Cardiac septum (tissue), 1 donor: ENCODE results near the gene GPR84. TPM values are rescaled to one million over a fixed set of nuclear protein-coding genes. Genes with fewer than 3 reads are reported as not detected.
A peak's percentile ranks its signal among the peaks of the same experiment; 100 is the strongest.

Experiments used
- DNase-seq: peaks from one replicate; pipeline ENCODE4 v3.0.0-alpha.2; 2020; ENCODE audit warnings: low spot score
- intact Hi-C: fragments of 100-400 bp; cut with DNase I; formaldehyde crosslinking; loops from one replicate; pipeline ENCODE4 v1.14.0; 2022
- long read RNA-seq: library from polyadenylated mRNA; unstranded; transcript quantifications from one replicate; pipeline ENCODE4 v2.0.0, GENCODE V29; 2021
- total RNA-seq: library from RNA; stranded (reverse); fragmentation: NEBNext Ultra II Directional; extraction: Animal tissue kit (Norgen Biotek cat#: 25700); gene quantifications from one replicate; pipeline ENCODE4 v1.2.1, GENCODE V29; 2021
- donor health status: DM: no; HTN: no; CAD: no.

Gene GPR84
- 0.22 TPM for total RNA-seq
- long read RNA-seq = 0 reads

DNA sequence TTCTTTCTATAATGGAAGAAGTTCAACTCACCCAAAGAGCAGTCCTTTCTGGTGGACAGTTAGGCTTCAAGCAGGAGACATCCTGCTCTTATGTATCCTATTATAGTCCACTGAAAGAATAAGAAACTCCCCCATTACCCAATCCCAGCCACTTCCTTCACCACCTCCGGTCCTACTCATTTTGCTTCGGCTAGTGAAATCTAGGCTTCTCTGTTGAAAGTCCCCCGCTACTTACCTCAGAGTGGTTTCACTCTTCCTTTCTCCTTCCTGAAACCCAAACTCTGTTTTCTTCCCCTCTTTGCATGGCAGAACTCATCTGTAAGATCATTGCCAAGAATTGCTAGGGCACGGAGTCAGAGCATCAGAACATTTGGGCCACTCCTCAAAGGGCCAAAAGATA is at the start of gene GPR84:
Gene GPR84, minus strand, starts transcription at position 74 of the 400 bp plus-strand sequence. CDS start 635 bp downstream, outside the sequence.
- intact Hi-C loops = loop anchor here (5.0 kb wide), 2 partner anchors 82 to 147 kb away; partner anchors contain the start of genes CBX5 and HNRNPA1

GRCh38 chr12:54413284-54414190 is 49.3 kb upstream of the GPR84 start:
- DNase-seq = peak; percentile 86
- intact Hi-C loops = no loop called here

More for the DNA sequence above, at the start of gene GPR84:
- no peak for DNase-seq

DNA sequence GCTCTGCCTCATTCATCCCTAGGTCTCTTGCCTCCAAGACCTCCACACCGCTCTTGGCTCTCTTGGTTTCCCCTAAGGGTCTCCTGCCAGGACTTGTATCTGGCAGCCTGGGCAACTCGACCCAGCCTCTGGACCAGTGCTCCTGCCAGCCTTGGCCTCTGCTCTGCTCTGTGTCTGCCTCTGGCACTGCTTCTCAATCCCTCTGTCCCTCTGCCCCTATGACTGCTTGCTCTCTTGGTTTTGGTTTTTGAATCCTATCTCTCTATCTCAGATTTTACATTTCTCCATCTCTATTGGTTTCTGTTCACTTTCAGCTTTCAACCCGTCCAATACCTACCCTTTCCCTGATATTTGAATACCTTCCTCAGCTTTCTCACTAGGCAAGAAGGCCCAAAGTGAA is 48.5 kb upstream of the GPR84 start:
- intact Hi-C loops = no loop called here
- DNase-seq = no peak

DNA sequence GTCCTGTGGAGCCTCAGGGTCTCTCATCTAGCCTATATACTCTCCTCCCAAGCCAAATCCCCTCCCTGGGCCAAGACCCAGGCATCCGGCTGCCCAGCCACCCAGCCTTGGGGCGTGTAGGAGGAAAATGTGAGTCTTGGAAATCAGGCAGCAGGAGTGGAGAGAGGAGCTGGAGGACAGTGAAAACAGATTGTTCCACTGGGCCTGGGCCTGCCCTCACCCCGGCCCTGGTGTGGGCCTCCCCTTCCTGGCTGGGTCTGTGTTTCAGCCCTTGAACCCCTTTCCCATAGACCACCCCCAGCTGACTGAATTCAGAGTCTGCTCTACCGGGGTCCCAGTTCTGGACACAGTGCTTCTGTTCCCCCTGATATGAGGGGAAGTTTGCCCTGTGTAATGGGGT is 48.1 kb upstream of the GPR84 start:
- intact Hi-C loops = no loop called here
- no peak for DNase-seq

- DNase-seq = peak; percentile 88
- intact Hi-C loops = no loop called here
Measured at GRCh38 chr12:54411391-54412241, 47.3 kb upstream of the GPR84 start.

GRCh38 chr12:54409267-54409666 is 45.0 kb upstream of the GPR84 start:
- intact Hi-C loops = no loop called here
- DNase-seq = no peak

DNA sequence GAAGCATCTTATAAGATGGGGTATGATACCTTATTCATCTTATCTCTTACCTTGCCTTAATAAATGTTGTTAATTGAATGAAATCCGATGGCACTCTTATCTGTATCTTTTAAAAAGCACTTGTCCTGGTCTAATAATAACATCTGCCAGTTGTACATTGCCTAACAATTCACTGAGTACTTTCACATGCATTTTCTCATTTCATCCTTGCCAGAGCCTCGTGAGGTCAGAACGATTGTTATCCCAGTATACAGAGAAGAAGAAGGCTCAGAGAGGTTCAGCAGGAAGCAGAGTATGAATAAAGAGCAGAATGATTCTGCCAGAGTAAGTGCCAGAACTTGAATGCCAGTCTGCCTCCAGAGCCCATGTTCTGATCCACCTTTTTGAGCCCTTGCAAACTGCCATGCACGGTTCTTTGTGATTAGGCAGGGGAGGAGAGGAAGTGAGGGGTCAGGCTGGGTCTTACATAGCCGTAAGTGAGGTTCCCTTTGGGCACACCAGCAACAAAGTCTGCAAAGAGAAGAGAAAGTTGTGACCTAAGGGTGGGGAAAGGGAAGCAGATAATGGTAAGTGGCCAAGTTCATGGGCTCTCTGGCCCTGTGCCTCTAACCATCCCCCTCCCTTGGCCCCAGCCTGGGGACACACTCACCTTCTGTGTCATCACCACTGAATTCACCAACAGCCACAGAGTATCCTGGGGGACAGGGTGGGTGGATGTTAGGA is 43.1 kb upstream of the GPR84 start:
- no peak for DNase-seq
- intact Hi-C loops = no loop called here

DNA sequence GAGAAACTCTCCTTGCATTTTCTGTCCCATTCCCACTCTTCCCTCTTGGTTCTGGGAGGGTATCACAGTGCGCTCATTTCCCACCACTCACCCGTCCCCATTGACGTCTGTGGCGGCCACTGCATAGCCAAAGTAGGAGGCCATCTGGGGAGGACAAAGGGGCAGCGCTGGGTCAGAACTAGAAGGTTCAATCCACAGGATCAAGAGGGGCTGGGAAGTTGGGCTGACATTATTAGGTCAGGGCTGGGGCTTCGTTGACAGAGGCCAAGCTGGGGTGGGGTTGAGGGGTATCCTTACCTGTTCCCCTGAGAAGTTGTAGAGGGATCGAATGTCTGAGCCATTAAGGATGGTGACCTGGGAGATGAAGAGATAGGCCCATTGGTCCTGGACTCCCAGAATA is 41.3 kb upstream of the GPR84 start:
- intact Hi-C loops = no loop called here
- no peak for DNase-seq

DNA sequence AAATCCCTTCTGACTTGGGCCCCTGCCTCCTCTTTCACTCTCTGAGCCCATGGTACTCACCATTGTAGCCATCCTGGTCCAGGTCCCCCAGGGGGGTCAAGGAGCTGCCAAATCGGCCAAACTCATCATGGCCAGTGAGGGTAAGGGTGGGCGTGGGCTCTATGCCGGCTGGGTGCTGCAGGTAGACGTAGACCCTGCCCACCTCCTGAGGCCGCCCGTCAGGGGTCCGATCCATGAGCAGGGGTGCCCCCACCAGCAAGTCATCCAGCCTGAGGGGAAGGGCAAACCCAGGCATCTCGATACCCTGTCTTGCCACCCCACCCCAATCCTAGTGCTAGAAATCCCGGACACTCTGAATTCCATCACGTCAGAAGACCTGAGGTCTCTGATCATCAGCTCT is 40.8 kb upstream of the GPR84 start:
- no peak for DNase-seq
- intact Hi-C loops = no loop called here

DNA sequence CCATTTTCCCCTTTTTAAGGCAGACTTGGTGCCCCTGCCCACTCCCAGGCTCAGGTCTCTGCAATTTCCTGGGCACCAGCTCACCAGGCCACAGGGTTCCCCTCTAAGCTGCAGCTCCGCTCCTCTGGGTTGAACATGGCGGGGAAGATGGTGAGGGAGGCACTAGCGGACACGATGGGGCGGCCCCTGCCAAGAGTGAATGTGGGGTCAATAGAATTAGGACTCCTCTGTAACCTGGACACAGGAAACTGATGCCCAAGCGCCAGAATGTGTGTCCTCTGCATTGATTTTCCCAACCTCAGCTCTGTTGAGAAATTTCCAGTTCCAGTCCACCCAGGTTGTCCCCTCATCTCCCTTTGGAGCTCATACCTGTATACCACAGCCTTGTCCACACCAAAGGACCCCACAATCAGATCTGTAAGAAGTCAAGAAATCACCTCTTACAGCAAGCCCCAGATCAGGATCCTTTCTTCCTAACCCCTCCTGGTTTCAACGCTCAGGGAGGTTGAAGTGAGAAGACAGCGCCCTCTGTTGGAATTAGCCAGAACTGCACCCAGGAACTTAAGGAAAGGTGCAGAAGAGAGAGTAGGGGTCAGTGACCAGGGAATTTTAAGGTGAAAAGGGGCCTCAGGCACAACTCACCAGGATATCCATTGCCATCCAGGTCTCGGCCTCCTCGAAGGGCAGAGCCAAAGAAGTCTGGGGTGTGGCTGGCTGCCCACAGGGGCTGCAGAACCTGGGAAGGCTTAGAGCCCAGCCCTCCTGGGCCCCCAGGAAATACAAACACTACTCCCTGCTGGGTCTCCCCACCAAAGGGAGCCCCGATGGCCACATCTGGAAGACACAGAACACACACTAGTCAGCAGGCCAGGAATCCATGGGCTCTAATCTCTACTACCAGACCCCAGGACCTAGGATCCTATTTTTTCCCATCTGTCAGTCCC is 40.0 kb upstream of the GPR84 start:
- intact Hi-C loops = no loop called here
- DNase-seq = no peak

- intact Hi-C loops = no loop called here
- DNase-seq = no peak
Measured at GRCh38 chr12:54401119-54401518, 36.8 kb upstream of the GPR84 start.

DNA sequence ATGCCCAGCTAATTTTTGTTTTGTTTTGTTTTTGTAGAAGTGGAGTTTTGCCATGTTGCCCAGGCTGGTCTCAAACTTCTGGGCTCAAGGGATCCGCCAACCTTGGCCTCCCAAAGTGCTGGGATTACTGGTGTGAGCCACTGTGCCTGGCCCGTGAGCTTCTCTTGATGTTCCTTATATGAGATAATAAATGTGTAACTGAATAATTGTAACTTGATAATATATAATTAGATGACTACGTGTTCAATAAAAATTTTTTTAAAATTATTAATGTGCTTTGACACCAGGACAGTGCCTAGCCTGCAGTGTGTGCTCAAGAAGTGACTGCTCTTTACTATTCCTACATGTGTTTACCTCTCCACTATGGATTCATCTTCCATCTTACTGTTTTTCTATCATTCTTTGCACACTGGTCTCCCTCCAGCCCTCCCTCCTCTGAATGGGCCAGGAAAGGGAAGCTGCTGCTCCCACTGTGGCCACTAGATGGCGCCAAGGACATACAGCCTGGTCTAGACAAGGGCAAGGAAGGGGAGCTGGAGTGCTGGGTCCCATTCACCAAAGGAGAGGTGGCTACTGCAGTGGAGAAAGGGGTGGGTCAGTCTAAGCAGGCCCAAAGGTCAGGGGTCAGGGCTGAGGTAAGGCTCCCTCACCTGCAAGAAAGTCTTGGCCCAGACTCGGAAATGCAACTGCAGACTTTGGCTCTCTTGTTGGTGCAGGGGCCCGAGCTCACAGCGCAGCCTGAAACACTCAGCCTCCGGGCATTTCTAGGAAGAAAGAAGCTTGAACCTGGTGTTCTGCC is 34.9 kb upstream of the GPR84 start:
- intact Hi-C loops = loop anchor here (1.0 kb wide), 1 partner anchor 40 kb away; no protein-coding TSS in a partner anchor
- DNase-seq = peak; percentile 91

DNA sequence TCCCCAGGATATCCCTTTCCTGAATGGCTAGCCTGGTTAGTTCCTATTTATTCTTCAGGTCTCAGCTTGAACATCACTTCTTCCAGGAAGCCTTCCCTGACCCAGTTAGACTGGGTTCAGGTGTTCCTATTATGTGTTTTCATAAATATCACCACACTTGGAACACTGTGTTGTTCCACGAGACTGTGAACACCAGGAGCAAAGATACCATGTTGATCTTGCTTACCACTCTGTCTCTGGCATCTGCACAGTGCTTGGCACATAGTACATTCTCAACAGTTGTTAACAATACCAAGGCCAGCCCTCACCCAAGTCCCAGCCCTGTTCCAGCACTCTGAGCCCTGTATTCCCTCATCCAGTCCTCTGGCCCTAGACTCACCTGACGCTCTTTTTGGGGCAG is 33.9 kb upstream of the GPR84 start:
- DNase-seq = no peak
- intact Hi-C loops = no loop called here

DNA sequence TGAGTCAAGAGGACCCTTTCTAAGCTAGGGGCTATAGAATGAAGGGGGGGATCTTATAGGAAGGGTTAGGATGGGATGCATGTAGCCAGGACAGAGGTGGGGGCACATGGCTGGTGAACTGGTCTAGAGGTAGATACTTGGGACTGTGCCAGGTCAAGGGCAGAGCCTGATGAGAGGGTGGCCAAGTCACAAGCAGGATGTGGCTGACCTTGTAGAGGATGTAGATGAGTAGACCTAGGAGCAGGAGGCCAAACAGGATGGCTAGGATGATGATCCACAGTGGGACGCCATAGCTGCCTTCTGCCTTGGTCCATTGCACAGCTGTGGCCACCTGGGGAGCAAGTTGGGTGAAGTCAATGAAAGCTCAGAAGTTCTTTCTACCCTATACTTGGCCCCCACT is 32.9 kb upstream of the GPR84 start:
- intact Hi-C loops = loop anchor here (1.0 kb wide), 1 partner anchor 13 kb away; the partner anchor contains the start of gene ZNF385A
- no peak for DNase-seq

GRCh38 chr12:54395545-54395944 is 31.3 kb upstream of the GPR84 start:
- no peak for DNase-seq
- intact Hi-C loops = no loop called here

GRCh38 chr12:54394986-54395385 is 30.7 kb upstream of the GPR84 start:
- no peak for DNase-seq
- intact Hi-C loops = no loop called here

DNA sequence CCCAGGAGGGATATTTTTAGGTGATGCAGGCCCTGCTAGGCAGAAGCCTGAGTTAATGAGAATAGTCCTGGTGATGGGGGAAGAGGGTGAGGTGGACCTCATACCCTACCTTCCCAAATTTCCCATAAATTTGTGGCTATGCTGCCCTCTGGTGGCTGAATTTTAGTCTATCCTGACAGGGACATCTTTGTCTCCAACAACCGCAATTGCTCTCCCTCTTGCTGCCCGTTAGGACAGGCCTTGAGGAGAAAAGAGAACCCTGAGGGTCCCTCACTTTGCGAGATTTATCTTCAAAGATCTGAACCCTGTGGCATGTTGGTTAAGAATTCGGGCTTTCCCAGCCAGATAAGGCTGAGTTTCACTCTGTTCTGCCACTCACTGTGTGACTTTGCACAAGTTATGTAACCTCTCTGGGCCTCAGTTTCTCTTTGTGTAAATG is 30.0 kb upstream of the GPR84 start:
- no peak for DNase-seq

DNA sequence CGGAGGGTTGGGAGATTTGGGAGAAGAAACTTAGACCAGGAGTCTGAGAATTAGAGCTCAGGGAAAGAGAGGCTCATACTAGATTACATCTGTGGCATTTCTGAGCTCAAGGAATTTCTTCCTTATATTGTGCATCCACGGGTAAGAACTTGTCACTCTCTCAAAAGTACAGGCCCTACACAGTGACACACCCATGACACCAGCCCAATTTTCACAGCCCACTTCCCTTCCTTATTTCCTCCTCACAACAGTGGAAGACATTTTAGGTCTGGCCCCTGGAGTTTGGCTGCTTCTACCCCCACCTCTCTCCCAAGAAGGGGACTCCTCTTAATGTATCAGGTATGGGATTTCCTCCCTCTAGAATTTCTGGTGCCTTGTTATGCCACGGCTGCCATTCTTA is 29.5 kb upstream of the GPR84 start:
- intact Hi-C loops = no loop called here
- no peak for DNase-seq

More for the DNA sequence above, 30.0 kb upstream of the GPR84 start:
- intact Hi-C loops = no loop called here
